Endothelial cell of umbilical vein (primary cell): Measurements from ENCODE around the gene CLIC3. TPM values are rescaled to one million over a fixed set of nuclear protein-coding genes. Genes with fewer than 3 reads are reported as not detected.

ENCODE experiments used
- BruUV-seq: library from RNA; stranded (reverse); fragments of 400-500 nt; replicated peaks from 2 replicates; lab custom pipeline; 2021; lab: Mats Ljungman, UMichigan
- CTCF ChIA-PET: fragments of 300-600, 350-600 bp; sonication (Branson Sonifier 250); formaldehyde crosslinking; loops from one replicate; lab custom pipeline; 2021; ENCODE audit warnings: antibody characterized with exemption, inconsistent platforms; lab: Charles Lee
- POLR2A ChIA-PET: fragments of 300-600, 350-600 bp; sonication (Branson Sonifier 250); formaldehyde crosslinking; loops from one replicate; lab custom pipeline; 2021; ENCODE audit warnings: antibody characterized with exemption, inconsistent platforms; lab: Charles Lee
- DNase-seq: peaks from one replicate; pipeline ENCODE4 v3.0.0-alpha.2; 2011; ENCODE audit warnings: low read depth, low spot score
- FAIRE-seq: peaks from 2 replicates; lab custom pipeline; 2011; peaks lifted over from hg19 to GRCh38; lab: Jason Lieb, UNC
- H2AFZ ChIP-seq: 2 replicates; pipeline ENCODE4 v1.6.0; 2012; ENCODE audit warnings: low read depth, low read length, control low read depth, inconsistent platforms
- H3K27ac ChIP-seq: 2 replicates; pipeline ENCODE4 v1.5.1; 2011; ENCODE audit warnings: low read depth, mild to moderate bottlenecking, control low read depth, low read length, moderate library complexity; ENCODE audit not compliant: insufficient read depth
- H3K27me3 ChIP-seq, 2 experiments: 2 replicates each; pipeline versions ENCODE4 v1.6.0 to v1.6.1; 2011; ENCODE audit warnings: low read length in 2 of 2, mixed read lengths in 1 of 2; ENCODE audit not compliant: control insufficient read depth in 2 of 2, insufficient read depth in 2 of 2
- H3K36me3 ChIP-seq, 2 experiments: 2 replicates in 1 of 2; 3 replicates in 1 of 2; pipeline ENCODE4 v1.5.1; 2011; ENCODE audit warnings: low read length in 2 of 2, mild to moderate bottlenecking in 1 of 2, moderate library complexity in 1 of 2; ENCODE audit not compliant: control insufficient read depth in 2 of 2, insufficient read depth in 2 of 2; ENCODE audit errors: extremely low read depth in 1 of 2
- H3K4me1 ChIP-seq: 3 replicates; pipeline ENCODE4 v1.5.1; 2011; ENCODE audit warnings: mild to moderate bottlenecking, low read length; ENCODE audit not compliant: control insufficient read depth, insufficient read depth; ENCODE audit errors: extremely low read depth
- H3K4me2 ChIP-seq: 2 replicates; pipeline ENCODE4 v1.6.1; 2011; ENCODE audit warnings: low read length, control low read depth, mixed read lengths; ENCODE audit not compliant: insufficient read depth
- H3K4me3 ChIP-seq, 3 experiments: fragments of 200-600 bp in 1 of 3; sonication (generic), shearing (Covaris generic) in 1 of 3; replicated peaks in 1 of 3; 2 replicates each; pipeline ENCODE4 v1.5.1; 2011 to 2016; ENCODE audit warnings: control low read depth in 3 of 3, low read length in 3 of 3, mild to moderate bottlenecking in 2 of 3, inconsistent platforms in 1 of 3, low read depth in 1 of 3, moderate library complexity in 1 of 3; ENCODE audit not compliant: insufficient read depth in 1 of 3
- H3K79me2 ChIP-seq: 2 replicates; pipeline ENCODE4 v1.6.0; 2012; ENCODE audit warnings: low read length, inconsistent platforms; ENCODE audit not compliant: control insufficient read depth, insufficient read depth
- H3K9ac ChIP-seq: replicated peaks from 2 replicates; pipeline ENCODE3; 2011; ENCODE audit warnings: low read length, control low read depth; ENCODE audit not compliant: insufficient read depth; ENCODE audit errors: extremely low read depth
- H3K9me1 ChIP-seq: replicated peaks from 3 replicates; pipeline ENCODE4 v1.6.0; 2011; ENCODE audit warnings: mild to moderate bottlenecking, low read length; ENCODE audit not compliant: control insufficient read depth, insufficient read depth; ENCODE audit errors: extremely low read depth
- H3K9me3 ChIP-seq: replicated peaks from 2 replicates; pipeline ENCODE4 v1.5.1; 2012; ENCODE audit warnings: low read length, inconsistent platforms; ENCODE audit not compliant: control insufficient read depth, insufficient read depth
- H4K20me1 ChIP-seq: replicated peaks from 2 replicates; pipeline ENCODE3; 2011; ENCODE audit warnings: mild to moderate bottlenecking, low read length; ENCODE audit not compliant: control insufficient read depth, insufficient read depth; ENCODE audit errors: extremely low read depth
- CTCF ChIP-seq, 2 donors: IDR thresholded peaks; 1 replicate in 1 of 2; 2 replicates in 1 of 2; pipeline ENCODE4 v1.5.1; 2011; ENCODE audit warnings: low read length in 2 of 2, mild to moderate bottlenecking in 2 of 2, moderate library complexity in 2 of 2, control low read depth in 1 of 2, inconsistent platforms in 1 of 2, low read depth in 1 of 2; ENCODE audit not compliant: insufficient read depth in 1 of 2; ENCODE audit errors: extremely low read depth in 1 of 2
- EZH2 ChIP-seq: IDR thresholded peaks from 2 replicates; pipeline ENCODE4 v1.6.1; 2012; ENCODE audit warnings: borderline replicate concordance, low read depth, mild to moderate bottlenecking, moderate library complexity, low read length, inconsistent platforms; ENCODE audit not compliant: severe bottlenecking
- FOS ChIP-seq: IDR thresholded peaks from 2 replicates; pipeline ENCODE4 v1.6.1; 2011; ENCODE audit warnings: mild to moderate bottlenecking, low read length, moderate library complexity, borderline replicate concordance; ENCODE audit not compliant: insufficient read depth
- GATA2 ChIP-seq: IDR thresholded peaks from 2 replicates; pipeline ENCODE4 v1.7.0; 2011; ENCODE audit warnings: low read depth, mild to moderate bottlenecking, moderate library complexity, mixed read lengths, low read length; ENCODE audit not compliant: insufficient read length, insufficient read depth
- JUN ChIP-seq: IDR thresholded peaks from 2 replicates; pipeline ENCODE4 v1.6.1; 2011; ENCODE audit warnings: borderline replicate concordance, low read depth; ENCODE audit not compliant: insufficient read length, insufficient read depth
- MAX ChIP-seq: IDR thresholded peaks from 2 replicates; pipeline ENCODE4 v1.6.1; 2011; ENCODE audit not compliant: insufficient read depth, insufficient read length
- MYC ChIP-seq: IDR thresholded peaks from one replicate; pipeline ENCODE4 v1.6.1; 2011; ENCODE audit warnings: mild to moderate bottlenecking, low read depth, low read length
- POLR2A ChIP-seq: IDR thresholded peaks from 2 replicates; pipeline ENCODE4 v1.6.1; 2012; ENCODE audit warnings: low read depth, mild to moderate bottlenecking, control low read depth, low read length
- POLR2AphosphoS5 ChIP-seq: IDR thresholded peaks from 2 replicates; pipeline ENCODE4 v1.6.1; 2012; ENCODE audit warnings: low read depth, mild to moderate bottlenecking, control low read depth, low read length, moderate library complexity; ENCODE audit not compliant: insufficient read depth
- dilution Hi-C: fragments of 300-500 bp; cut with MboI; formaldehyde crosslinking; loops from one replicate; pipeline ENCODE4 v1.15.0; 2019; ENCODE audit warnings: low sequenced_read_pairs; ENCODE audit not compliant: extremely low pct_ligation_motif_present
- intact Hi-C: fragments of 100-400 bp; cut with micrococcal nuclease; formaldehyde crosslinking; loops from one replicate; pipeline ENCODE4 v1.10.0; 2022
- polyA plus RNA-seq, 4 experiments: library from polyadenylated mRNA; depleted of rRNA in 3 of 4; stranded (reverse) in 3 of 4; unstranded in 1 of 4; fragments of >200 nt; gene quantifications; 2 replicates each; pipeline versions ENCODE4 v1.2.1 to v1.2.3, GENCODE V29; 2011 to 2012; ENCODE audit warnings: missing spikeins in 1 of 4
- total RNA-seq: library from RNA; stranded (reverse); gene quantifications from 2 replicates; pipeline ENCODE4 v1.2.3, GENCODE V29; 2021

CLIC3 gene
- total and polyA plus RNA-seq, 2 donors (not counting 3 experiments of a cell fraction or from before 2014, with no cell fraction given): 2.3 TPM; not detected in 1

- TF ChIP-seq CTCF (IDR thresholded peaks at IDR 0.05; ENCODE audit: extremely low read depth in 1 of 2, insufficient read depth in 1 of 2, low read depth in 1 of 2, low read length in 2 of 2): no peak
- TF ChIP-seq GATA2: no peak
- TF ChIP-seq POLR2AphosphoS5: no peak
- TF ChIP-seq POLR2A: no peak
- no peak for TF ChIP-seq MYC
- TF ChIP-seq FOS: no peak
- no peak for TF ChIP-seq EZH2
- TF ChIP-seq JUN: no peak
- TF ChIP-seq MAX: no peak
- dilution Hi-C loops (no loop called here), intact Hi-C loops (no loop called here)
- no peaks in the 10 kb centered on the region for H3K27me3 ChIP-seq
- no peak overlapping the region for H3K4me2 ChIP-seq
- ChIA-PET CTCF (interaction anchor here (1.3 kb wide), 1 partner anchor 15 kb away, joined by 4 read pairs; no protein-coding TSS in a partner anchor), POLR2A (no interaction called here)
- H3K9me3 ChIP-seq: no peaks in the 10 kb centered on the region
- no peak overlapping the region for H3K27ac ChIP-seq
- no peaks in the 10 kb centered on the region for H3K4me1 ChIP-seq
- FAIRE-seq (no peak), DNase-seq (no peak)
- H3K9me1 ChIP-seq: no peaks in the 10 kb centered on the region
- no peaks in the 10 kb centered on the region for H4K20me1 ChIP-seq
- no peaks in the 10 kb centered on the region for H3K36me3 ChIP-seq
- no peak overlapping the region for H2AFZ ChIP-seq
- no peaks in the 10 kb centered on the region for H3K79me2 ChIP-seq
- no peak overlapping the region for H3K4me3 ChIP-seq
- no peak overlapping the region for H3K9ac ChIP-seq
- BruUV-seq: no TSS peak
These were observed 33.0 kb downstream of the CLIC3 start for GRCh38 chr9:136963341-136963740.
